GM18508 (cell line): Measurements from ENCODE around the gene RPS21.
"Not testable (repeated sequence)": the region's sequence is repeated elsewhere in the genome, so short reads cannot be mapped to it uniquely, and the experiment has no call there.

Experiments
- ATAC-seq: cut with Tn5 transposase; IDR thresholded peaks from one replicate; pipeline ENCODE4 v1.9.1; 2021; ENCODE audit warnings: moderate number of reproducible peaks; ENCODE audit not compliant: insufficient read depth, unreplicated experiment

Gene RPS21

DNA sequence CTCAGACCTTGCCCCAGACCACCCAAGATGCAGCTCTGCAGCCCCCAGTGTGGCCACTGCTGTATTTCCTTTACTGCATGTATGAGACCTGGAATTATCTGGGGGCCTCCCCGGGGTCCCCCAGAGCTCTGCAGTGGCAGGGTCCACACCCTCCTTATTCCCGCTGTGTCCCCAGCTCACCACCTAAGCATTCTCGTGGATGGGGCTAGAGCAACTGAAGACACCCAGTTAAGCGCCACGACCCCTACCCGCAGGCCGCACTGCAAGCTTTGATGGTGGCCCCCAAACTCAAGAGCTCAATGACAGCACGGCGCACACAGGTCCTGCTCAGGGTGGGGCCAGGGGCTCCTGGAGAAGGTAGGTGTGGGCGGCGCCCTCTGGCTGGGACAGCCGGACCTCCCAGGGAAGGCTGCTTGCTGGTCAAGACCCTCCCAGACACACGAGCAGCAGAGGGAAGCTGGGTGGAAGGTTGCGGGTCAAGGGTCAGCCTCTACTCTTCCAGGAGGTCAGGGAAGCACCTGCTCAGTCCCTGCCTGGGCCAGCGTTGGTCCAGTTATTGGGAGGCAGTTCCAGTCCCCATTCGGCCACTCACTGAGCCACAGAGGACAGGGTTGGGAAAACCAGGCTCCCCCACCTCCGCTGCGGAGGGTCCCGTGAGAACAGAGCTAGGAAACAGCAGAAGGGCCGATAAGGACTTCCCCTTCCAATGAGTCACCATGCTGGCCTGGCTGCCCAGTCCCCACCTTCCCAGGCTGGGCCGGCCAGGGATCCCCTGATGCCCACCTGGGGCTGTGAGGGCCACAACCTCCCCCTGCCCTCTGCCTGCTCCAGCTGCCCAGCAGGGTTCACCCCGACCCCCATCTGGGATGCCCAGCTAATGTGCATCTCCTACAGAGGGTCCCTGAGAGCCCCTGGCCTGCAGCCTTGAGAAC, 22.7 kb upstream of the RPS21 start:
- no peak for ATAC-seq

DNA sequence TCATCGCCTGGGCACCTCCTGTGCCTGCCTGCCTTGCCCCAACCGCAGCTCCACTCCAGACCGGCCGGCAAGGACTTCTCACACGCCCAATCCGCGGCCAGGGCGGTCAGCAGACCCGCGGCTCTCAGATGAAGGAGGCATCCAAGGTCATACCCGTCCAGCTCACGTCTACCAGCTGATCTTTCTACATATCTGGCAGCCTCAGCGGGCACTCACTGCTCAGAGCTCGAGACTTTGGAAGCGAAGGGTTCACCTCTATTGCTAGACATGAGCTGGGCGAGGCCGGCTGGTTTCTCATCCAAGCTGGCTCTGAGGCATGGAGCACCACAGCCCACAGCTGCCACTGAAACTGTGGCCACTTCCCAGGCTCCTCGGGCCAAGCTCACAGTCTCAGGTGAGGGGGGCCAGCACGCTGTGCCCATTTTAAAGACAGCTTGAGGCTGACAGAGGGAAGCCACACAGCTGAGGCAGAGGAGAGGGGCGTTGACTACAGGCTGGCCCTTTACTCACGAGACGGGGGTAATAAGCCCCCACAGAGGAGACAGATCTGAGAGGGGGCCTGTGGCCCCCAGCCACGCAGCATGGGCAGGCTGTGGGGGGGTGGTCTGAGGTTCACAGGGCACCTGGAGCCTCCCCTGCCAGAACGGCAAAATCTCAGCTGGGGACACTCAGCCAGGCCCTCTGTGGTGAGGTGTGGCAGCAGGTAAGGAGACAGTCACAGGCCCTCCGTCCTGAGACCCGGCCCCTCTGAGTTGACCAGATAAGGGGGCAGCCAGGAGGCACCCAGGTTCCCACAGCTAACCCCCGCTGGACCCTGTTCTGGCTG, 21.8 kb upstream of the RPS21 start:
- no peak for ATAC-seq

DNA sequence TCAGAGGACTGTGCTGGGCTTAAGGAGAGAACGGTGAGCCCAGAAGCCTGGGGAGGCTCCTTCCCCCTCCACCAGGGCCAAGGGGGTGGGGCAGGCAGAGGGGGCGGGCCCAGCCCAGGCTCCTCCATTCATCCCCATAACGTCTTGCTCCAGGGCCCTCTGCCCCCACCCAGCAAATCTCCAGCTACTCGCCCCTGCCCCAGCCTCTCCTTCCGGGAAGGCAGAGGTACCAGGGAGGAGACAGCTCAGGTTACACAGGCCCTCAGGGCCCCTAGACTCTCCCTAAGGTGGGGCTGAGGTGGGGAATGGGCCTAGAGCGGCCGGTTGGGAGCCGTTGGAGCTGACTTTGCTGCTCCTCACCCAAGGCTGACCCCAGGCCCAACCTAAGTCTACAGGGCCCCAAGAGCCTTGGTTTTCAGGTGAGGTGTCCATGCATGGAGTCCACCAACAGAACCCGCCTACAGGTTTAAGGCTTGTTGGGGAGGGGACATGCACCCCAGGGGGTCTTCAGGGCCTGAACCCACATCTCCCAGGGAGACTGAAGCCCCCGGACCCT, 21.0 kb upstream of the RPS21 start:
- no peak for ATAC-seq

DNA sequence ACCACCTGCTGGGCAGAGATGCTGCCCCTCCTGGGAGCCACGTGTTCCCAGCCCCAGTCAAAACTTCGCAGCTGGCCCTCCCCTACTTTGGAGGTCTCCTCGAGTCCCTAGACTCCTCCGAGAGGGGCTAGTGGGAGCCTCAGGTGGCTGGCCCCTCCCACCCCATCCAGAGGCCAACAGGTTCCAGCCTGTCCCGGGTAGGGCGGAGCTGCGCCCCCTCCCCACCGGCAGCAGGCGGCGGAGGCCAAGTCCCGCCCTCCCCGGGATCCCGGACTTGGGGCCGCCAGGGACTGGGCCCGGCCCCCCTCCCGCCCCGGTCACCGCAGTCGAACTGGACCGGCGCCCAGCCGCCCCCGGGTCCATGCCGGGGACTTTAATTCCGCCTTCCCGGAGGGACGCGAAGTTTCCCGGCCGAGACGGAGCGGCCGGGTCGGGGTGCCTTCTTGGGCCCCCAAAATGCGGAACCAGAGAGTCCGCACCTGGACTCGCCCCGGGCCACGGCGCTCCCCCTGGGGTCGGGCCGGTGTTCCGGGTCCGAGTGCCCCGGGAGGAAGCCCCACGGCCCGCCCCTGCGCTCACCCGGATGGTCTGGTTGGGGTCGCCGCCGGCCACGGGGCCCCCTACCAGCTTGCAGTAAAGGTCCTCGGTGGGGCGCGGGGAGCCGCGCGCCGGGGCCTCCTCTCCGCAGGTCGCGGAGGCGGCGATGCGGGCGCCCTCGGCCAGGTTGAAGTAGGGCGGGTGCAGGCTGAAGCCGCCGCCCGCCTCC, 20.4 kb upstream of the RPS21 start:
- ATAC-seq: no peak

DNA sequence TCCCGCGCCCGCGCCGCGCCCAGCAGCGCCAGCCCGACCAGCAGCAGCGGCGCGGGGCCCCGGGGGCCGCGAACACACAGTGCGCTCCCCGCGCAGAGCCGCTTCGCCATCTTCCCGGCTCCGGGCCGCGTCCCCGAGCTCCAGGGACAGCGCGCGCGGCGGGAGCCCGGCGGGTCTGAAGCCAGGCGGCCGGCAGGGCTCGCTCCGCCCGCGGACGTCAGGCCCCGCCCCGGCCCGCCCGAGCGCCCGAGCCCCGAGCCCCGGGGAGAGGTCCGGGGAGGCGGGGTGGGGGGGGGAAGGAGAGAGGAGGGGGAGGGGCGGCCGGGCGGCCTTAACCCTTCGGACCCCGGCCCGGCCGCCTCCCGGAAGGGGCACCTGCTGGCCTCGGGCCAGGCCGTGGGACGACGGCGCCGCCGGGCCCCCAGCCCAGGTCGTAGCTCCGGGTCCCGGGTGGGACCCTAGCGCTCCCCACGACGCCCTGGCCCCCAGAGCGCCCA, 19.7 kb upstream of the RPS21 start, which contains the start of gene LAMA5:
Gene LAMA5, minus strand, starts transcription at position 177 of the 497 bp plus-strand sequence. Its CDS starts 67 bp downstream, at position 110.
- no peak for ATAC-seq

DNA sequence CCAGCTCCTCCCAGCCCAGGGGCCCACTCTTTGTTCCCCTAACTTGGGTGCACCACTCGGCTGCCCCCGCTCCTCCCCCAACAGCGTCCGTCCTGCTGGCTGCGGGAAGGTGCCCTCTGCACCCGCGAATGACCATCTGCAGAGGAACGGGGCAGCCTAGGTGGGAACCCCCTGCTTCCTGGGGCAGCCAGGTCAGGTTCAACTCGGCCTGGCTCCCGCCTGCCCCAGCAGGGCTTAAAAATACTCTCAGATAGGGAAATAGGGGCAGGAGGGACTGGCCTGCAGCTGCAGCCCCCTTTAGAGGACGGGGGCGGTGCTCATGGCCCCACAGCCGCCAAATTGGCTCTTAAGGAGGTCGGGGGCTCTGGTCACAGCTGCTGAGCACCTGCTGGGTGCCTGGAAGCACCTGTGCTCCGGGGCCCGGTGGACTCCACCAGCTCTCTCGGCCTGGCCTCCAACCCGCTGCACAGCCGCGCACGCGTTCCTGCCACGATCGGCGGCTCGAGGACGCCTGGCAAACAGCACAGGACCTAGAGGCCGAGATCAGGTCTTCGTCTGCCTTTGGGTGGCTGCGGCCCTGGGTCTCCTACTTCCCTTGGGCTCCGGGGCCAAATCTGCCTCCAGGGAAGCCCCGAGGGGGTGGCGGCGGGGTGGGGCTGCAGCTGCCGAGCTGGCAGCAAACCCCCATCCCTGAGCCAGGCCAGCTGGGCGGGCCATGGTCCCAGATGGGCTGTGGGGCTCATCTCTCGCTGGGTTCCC, 19.1 kb upstream of the RPS21 start:
- no peak for ATAC-seq

DNA sequence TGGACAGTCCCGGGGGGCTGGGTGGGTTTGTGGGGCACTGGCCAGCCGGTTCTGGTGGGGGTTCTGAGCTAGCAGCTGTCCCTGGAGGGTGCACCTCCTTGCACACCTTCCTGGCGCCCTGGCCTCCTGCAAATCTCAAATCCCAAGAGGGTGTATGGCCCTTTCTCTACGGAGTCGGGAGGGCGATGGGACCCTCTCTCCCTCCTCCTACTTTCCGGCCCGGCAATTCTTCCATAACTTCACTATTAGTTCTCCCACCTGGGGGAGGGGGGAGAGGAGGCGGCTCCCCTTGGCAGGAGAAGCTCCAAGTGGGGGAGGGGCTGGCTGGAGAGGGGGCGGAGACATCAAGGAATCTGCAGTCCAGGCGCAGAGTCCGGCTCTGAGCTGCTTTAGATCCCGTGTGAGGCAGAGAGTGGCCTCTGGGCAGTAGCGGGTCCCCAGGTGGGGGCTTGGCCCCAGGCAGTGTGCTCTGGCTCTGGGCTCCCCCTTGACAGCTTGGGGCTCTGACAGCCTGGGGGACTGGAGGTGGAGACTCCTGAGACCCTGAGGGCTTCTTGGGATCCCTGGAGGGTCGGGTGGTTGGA, 18.4 kb upstream of the RPS21 start:
- no peak for ATAC-seq

DNA sequence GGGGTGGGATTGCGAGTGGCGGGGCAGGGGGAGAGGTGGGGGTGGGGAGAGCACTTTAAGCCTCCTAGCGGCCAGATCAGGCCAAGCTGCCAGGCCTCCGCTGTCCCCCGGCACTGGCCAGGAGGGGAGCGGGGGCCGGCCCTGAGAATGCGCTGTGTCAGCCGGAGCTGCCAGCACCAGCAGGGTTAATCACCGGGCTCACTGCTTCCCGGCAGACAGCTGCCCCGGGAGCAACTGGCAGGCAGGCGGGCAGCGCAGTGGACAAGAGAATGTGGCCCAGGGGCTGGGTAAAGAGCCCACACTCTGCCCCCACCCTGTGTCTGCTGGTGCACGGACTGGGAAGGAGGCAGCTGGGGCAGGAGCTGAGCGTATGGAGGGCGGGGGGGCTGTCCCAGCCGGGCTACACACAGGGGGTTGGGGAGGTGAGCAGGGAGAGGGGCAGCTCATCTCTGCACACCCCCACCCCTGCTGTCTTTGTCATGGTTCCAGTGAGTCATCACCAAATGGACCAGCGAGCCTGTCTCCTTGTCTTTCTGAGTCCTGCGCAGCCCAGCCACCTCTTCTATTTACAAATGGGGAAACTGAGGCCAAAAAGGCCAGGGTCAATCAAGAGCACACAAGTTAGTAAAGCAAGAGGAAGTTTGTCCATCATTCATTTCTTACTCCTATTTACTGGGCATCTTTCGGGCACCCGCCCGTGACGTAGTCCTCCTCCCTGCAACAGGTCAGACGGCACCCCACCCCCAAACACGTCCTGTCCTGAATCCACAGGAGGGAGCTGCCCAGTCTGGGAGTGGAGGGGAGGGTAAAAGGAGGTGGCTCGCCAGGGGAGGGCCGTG, 17.7 kb upstream of the RPS21 start:
- no peak for ATAC-seq

DNA sequence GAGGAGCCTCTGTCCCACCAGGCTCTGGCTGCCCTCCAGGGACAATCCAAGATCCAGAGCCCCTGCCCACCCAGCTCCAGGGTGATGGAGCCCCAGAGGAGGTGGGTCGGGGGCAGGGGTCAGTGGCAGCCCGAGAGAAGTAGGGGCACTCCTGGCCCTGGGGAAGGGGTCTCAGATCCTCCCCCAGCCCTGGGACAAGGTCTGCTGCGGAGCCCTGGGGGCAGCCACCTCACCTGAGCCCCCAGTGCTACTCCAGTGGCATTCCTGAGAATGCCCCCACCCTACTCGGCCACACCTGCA, 17.1 kb upstream of the RPS21 start:
- ATAC-seq: no peak

DNA sequence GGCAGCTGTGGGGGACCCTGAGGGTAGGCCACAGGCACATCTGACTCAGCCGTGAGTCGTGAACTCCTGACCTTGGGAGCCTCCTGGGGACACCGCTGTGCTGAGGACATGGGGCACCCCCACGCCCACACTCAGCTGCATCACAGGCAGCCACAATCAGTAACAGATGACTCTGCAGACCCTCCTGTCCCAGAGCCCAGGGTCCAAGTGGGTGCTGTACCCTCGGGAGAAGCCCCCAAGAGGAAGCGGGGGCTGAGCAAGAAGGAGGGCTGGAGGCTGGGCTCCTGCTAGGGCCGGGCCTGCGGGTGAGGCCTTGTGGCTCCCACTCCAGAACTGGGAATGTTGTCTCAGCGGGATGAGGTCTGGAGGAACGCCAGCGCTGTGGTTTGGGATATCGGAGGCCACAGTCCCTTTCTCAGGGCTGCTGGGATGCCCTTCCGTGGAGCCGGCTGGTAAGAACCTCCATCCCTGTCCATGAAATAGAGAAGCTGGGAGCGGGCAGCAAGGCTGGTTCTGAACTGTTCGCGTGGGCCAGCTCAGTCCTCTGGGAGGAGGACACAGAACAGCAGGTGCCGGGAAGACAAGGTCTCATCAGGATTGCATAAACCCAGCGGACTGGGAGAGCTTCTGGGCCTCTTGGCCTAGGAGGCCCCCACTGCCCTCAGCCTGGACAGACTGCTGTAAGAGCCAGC, 16.6 kb upstream of the RPS21 start:
- no peak for ATAC-seq

DNA sequence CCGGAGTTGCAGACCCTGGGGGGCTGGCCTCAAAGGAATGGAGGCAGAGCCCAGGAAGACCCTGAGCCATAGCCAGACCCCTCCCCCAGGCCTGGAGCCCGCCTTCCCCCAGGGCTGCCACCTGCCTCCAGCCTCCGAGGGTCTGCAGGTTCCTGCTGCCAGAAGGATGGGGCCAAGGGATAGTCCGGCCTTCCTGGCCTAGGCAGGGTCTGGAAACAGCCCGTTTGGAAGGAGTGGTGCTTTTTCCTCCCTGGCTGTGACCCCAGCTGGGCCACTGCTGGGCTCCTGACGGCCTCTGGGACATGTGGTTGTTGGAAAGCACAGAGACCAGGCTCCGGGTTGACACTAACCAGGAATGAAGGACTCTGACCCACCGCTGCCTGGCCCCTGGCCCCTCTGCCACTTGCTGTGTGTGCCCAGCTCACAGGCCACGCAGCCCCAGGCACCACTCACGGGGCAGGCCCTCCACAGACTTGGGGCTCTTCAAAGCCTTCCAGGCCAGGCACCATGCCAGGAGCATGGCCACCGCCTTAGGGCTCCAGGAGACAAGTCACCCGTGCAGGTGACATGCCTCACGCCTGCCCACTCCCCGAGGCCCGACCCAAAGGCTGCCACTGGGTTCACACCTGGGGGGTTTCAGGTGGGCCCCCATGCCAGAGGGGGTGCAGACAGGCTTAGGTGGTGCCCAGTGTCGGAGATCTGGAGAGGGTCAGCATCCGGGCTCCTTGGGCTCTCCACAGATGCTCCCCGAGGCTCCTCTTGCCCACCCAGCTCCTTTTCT, 15.9 kb upstream of the RPS21 start:
- ATAC-seq: no peak

DNA sequence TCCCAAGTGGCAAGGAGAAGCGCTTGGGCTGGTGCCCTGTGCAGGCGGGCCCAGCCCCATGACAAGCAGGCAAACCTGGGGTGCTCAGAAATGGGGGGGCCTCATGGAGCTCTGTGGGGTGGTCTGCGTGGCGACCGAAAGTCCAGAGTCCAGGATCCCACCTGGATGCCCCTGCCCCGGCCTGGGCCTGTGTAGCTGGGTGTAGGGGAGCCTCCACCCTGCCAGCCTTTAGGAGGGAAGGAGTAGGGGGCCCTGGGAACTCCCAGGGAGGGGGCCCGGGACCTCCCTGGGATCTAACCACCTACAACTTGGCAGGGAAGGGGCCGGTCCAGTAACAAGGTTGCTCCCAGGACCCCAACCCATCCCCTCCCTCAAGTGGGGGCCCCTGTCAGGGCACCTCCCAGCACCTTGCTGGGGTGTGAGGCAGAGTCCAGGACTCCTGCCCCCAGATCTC, 15.3 kb upstream of the RPS21 start:
- no peak for ATAC-seq

DNA sequence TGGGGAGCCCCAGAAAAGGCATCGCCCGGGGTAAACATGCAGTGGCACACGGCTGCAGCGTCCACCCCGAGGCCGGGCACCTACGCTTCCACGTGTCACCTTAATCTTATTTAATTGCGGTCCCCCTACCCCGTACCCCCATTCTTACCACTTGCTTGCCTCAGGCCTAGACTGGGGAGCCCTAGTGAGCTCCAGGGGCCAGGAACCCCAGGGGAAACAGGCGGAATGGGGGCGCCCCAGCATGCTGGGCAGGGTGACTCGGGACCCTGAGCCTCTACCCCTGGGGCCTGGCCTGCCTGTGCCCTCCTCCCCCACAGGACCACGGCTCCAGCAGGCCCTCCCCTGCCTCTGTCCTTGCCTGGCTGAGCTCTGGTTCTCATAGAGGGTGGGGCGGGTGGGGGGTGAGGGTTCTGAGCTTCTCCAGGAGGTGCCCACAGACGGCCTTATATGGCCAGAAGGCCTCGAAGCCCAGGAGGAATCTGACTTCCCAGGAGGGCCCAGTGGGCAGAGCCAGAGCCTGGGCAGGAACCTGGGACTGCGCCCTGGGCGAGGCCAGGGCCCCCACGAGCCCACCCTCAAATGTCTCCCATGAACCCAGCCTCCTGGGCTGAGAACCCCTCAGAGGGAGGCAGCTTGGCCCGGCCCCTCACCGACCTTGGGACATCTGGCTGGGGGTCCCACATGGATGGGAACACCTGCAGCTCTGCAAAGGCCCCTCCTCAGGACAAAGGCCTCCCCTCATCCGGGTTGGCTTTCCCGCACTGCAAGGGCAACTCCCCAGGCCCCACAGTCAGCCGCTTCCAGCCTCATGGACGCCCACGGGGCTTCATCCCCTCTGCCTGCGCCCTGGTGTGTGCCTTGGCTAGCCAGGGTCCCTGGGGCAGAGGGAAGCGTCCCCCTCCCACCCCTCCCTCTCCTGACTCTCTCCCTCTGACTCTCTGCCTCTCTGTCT, 14.6 kb upstream of the RPS21 start:
- ATAC-seq: no peak

DNA sequence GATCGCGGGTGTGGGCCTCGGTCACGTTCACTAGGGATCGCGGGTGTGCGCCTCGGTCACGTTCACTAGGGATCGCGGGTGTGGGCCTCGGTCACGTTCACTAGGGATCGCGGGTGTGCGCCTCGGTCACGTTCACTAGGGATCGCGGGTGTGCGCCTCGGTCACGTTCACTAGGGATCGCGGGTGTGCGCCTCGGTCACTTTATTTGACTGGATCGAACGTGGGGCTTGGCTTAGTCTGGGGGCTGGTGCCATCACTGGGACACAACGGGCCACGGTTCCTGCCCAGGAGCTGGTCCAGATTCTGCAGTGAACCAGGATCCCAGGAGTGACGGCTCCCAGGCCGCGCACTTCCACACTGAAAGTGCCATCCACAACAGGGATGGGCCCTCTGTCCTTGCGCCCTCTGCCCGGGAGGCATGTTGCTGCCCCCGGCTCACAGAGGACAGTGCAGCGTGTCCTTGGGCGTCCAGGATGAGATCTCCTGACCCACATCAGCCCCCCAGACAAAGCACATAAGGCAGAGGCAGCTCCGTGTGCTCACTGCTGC, 13.2 kb upstream of the RPS21 start:
- not testable (repeated sequence) for ATAC-seq

DNA sequence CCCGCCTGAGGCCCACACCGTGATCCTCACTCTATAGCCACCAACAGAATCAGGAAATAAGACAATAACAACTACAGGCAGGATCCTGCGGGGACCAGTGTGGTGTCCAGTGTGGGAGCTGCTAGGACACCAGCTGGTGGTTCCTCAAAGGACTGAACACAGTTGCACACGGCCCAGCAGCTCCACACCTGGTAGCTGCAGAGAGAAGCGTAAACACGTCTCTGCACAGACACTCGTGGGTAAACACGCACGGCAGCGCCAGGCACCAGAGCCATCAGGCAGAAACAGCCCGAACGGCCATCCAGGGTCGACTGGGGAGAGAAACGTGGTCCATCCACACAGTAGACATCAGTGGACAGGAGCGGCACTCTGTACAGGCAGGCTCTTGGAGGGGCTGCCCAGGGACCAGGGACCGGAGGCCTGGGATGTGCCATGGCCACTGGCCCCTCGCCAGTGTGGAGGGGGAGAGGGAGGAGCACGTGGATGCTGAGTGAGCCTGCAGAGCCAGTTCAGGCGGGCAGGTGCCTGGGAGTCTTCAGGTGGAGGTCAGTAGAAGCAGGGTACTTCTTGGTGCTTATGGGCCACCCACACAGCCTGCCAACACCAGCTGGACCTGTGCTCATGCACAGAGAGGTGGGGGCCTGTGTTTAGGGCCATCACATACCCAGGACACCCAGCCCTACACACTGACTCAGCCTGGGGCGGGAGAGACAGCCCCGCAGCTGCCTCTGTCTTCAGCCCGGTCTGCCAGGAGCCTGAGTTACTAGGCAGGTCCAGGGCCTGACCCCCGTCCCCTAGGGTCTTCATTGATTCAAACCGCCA, 12.4 kb upstream of the RPS21 start:
- ATAC-seq: no peak
